ENCODE measurements around the gene VNN1.
"Not testable (repeated sequence)": the region's sequence is repeated elsewhere in the genome, so short reads cannot be mapped to it uniquely, and the experiment has no call there.

VNN1 gene

DNA sequence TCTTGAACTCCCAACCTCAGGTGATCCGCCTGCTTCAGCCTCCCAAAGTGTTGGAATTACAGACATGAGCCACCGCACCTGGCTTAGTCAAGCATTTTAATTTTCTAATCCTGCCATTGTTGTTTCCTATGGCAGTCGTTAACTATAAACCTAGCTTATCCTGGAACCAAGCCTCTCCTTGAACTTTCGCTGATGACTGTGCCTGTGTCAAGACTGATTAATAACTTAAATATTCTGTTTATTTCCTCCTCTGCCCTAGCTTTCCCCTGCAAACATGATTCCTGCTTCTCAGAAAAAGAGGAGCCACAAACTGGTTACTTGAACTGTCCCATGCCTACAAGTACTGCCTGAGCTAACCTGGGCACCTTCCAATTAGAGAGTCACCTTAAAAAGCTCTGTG, 1.5 kb downstream of the VNN1 start:
- TF ChIP-seq, protein P1, sequence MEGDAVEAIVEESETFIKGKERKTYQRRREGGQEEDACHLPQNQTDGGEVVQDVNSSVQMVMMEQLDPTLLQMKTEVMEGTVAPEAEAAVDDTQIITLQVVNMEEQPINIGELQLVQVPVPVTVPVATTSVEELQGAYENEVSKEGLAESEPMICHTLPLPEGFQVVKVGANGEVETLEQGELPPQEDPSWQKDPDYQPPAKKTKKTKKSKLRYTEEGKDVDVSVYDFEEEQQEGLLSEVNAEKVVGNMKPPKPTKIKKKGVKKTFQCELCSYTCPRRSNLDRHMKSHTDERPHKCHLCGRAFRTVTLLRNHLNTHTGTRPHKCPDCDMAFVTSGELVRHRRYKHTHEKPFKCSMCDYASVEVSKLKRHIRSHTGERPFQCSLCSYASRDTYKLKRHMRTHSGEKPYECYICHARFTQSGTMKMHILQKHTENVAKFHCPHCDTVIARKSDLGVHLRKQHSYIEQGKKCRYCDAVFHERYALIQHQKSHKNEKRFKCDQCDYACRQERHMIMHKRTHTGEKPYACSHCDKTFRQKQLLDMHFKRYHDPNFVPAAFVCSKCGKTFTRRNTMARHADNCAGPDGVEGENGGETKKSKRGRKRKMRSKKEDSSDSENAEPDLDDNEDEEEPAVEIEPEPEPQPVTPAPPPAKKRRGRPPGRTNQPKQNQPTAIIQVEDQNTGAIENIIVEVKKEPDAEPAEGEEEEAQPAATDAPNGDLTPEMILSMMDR (IDR thresholded peaks at IDR 0.05; ENCODE audit: insufficient read depth, missing control alignments), result no peak
- FAIRE-seq (no peak), DNase-seq (ENCODE audit: insufficient read length, low spot score) (no peak)

DNA sequence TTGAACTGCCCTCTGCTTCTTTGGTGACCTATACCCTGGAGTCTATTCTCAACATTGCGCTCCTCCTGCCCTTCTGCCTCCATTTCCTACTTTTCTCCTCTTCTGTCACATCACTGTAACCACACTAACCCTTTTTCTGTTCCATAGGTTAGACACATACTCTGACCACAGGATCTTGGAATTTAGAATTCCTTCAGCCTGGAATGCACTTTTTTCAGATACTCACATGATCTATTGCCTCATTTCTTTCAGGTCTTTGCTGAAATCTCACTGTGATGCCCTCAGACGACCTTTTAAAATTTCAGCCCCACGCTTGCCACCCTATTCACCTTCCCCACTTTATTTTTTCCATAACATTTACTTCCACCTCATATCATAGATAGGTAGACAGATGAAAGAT, 5.1 kb downstream of the VNN1 start:
- FAIRE-seq, result no peak
- TF ChIP-seq, protein P1 (IDR thresholded peaks at IDR 0.05; ENCODE audit: insufficient read depth, missing control alignments), result no peak
- DNase-seq (ENCODE audit: insufficient read length, low spot score), result no peak

DNA sequence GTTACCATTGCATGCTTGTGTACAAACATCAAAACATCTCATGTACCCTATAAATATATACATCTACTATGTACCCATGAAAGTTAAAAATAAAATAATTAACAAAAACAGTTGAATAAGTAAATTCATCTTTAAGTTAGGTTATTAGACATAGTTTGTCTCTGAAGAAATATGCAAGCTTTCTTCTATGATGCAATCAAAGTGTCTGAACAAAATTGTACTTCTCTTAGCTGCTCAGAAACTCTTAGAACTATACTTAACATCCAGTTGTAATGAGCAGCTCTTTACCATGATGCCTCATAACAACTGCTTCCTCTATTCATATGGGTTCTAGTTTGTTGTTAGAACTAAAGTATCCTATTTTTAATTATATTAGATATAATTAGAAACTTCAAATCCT, 5.9 kb downstream of the VNN1 start:
- FAIRE-seq, result no peak
- TF ChIP-seq, protein P1 (IDR thresholded peaks at IDR 0.05; ENCODE audit: insufficient read depth, missing control alignments), result no peak
- no peak for DNase-seq (ENCODE audit: insufficient read length, low spot score)

DNA sequence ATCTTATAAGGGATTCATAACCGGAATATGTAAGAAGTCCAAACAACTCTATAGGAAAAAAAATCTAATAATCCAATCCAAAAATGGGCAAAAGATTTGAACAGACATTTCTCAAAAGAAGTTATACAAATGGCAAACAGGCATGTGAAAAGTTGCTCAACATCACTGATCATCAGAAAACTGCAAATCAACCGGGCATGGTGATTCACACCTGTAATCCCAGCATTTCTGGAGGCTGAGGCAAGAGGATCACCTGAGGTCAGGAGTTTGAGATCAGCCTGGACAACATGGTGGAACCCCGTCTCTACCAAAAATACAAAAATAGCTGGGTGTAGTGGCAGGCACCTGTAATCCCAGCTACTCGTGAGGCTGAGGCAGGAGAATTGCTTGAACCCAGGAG, 7.1 kb downstream of the VNN1 start:
- not testable (repeated sequence) for FAIRE-seq; DNase-seq (ENCODE audit: insufficient read length, low spot score)

DNA sequence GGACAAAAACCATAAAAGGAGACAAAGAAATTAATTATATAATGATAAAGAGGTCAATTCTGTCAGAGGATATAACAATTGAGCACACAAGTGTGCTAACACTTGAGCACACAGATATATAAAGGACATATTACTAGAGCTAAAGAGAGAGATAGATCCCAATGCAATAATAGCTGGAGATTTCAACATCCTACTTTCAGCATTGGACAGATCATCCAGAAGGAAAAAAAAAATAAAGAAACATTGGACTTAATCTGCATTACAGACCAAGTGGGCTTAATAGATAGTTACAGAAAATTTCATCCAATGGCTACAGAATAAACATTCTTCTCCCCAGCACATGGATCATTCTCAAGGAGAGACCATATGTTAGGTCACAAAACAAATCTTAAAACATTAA, 9.9 kb downstream of the VNN1 start:
- DNase-seq (ENCODE audit: insufficient read length, low spot score) (no peak), FAIRE-seq (no peak)
- TF ChIP-seq, protein P1 (IDR thresholded peaks at IDR 0.05; ENCODE audit: insufficient read depth, missing control alignments), result no peak

DNA sequence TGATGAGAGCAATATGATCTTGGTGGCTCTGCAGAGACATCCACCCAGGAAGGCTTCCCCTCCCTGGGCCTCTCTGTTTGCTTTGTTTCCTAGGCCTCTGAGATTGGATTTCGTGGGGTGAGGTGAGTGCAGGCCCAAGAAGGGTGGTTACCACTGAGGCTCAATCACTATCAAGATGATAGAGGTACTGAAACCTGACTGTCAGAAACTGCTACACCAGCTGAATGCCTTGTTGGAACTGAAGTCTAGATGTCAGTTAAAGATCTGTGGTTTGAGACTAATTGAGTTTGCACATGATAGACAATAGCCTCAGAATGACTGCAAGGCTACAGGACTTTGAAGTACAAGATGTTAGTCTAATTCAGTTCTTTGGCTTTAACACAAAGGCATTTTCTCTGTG, 15.2 kb downstream of the VNN1 start:
- FAIRE-seq (no peak), DNase-seq (ENCODE audit: insufficient read length, low spot score) (no peak)
- TF ChIP-seq, protein P1 (IDR thresholded peaks at IDR 0.05; ENCODE audit: insufficient read depth, missing control alignments), result no peak

DNA sequence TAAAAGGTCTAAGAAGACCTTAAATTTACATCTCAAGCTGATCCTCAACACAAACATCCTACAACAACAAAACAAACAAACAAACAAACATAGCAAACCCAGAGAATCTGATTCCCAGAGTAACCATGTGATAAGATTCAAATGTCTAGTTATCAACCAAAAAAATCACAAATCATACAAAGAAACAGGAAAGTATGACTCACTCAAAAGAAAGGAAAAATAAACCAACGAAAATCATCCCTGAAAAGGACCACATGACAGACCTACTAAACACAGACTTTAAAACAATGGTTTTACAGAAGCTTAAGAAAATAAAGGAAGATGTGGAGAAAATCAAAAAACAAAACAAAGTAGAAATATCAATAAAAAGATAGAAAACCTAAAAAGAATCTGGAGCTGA, 18.1 kb downstream of the VNN1 start:
- DNase-seq (ENCODE audit: insufficient read length, low spot score) (no peak), FAIRE-seq (no peak)
- TF ChIP-seq, protein P1 (IDR thresholded peaks at IDR 0.05; ENCODE audit: insufficient read depth, missing control alignments), result no peak

DNA sequence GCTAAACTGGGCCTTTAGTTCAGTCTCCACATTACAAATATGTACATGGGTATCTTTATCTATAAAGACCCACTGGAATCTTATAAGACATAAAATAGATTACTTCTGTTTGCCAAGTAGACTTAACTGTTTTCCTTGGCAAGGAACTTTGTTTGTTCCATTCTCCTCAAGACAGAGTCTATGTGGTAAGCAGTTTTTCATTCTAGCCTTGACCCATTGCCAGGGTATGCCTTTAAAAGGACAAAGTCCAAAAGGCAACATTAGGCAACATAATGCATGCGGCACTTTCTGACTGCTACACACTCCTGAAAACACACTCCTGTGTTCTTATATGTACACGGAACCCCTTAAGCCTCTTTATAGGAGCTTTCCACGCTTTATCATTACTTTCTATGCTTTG, 20.4 kb downstream of the VNN1 start:
- DNase-seq (ENCODE audit: insufficient read length, low spot score), result no peak
- TF ChIP-seq, protein P1 (IDR thresholded peaks at IDR 0.05; ENCODE audit: insufficient read depth, missing control alignments), result no peak
- no peak for FAIRE-seq
